Endometrial microvascular endothelial cells (primary cell): ENCODE measurements around the gene SUPT3H. TPM values are rescaled to one million over a fixed set of nuclear protein-coding genes. Genes with fewer than 3 reads are reported as not detected.
"Not testable (repeated sequence)": the region's sequence is repeated elsewhere in the genome, so short reads cannot be mapped to it uniquely, and the experiment has no call there.

Source experiments
- in situ Hi-C: cut with HindIII; loops from 2 replicates; pipeline ENCODE4 v1.10.0; 2017; ENCODE audit warnings: low sequenced_read_pairs, low pct_unique_long_range_greater_than_20kb; ENCODE audit errors: inconsistent ontology term
- total RNA-seq: library from RNA; depleted of rRNA; stranded (reverse); fragments of >200 nt; gene quantifications from one replicate; pipeline ENCODE4 v1.2.3, GENCODE V29; 2015; ENCODE audit errors: inconsistent ontology term

SUPT3H gene
- total RNA-seq, 1 donor from 2014 or later = 6.6 TPM

DNA sequence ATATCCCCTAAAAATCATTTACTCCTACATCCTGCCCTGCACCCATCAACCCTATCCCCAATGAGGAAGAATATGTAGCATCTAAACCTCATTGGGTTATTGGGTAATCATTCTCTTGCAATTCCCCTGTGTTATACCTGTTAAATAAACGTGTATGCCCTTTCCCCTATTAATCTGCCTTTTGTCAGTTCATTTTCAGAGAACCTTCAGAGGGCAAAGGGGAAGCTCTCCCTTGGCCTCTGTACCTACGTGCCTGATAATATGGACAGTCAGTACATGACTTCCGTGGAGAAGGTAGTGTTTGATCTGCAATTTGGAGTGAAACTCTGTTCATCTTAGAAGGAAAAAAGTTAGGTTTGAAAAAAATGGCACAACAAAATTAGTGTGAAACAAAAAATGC lies 223.1 kb downstream of the SUPT3H start:
- in situ Hi-C loops = no loop called here

DNA sequence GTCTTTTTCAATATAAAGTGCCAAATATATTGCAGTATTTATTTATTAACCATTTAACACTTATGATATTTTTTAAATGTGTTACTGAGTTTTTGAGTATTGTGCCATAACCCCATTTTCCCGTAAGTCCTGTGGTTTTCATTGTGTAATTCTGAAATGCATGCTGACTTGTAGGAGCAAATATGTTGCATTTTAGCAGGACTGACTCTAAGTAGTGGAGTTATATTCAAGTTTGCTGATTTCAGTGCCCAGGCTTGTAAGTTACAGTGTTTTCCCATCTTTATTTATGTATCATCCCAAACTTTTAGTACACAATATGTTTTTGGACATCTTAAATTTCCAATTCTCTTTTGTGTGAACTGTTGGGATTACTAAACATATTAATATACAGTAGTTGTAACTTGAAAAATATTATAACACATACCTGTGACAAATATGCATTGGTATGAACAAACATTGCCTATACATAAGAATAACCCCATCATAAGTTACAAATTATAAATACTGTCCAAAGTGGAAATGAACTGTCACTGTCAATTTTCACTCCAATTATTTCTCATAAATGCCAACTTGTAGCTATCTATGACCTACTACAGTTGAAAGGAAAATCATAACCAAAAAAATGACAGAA lies 228.9 kb downstream of the SUPT3H start:
- in situ Hi-C loops = no loop called here

DNA sequence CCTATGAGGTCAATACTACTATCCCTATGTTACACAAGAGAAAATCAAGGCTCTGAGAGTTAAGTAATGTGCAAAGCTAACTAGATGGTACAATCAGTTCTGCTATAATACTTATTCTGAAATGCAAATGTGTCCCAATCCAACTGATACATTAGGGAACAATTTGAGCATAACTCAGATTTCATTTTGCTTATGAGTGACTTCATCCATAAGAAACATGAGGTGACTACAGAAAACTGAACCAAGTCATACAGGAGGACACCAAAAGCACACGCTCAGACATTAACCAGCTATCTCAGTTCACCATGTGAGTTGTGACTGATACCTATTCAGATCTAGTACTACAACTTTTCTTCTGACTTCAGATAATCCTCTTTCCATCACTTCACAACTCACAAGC lies 229.5 kb downstream of the SUPT3H start:
- in situ Hi-C loops = no loop called here

DNA sequence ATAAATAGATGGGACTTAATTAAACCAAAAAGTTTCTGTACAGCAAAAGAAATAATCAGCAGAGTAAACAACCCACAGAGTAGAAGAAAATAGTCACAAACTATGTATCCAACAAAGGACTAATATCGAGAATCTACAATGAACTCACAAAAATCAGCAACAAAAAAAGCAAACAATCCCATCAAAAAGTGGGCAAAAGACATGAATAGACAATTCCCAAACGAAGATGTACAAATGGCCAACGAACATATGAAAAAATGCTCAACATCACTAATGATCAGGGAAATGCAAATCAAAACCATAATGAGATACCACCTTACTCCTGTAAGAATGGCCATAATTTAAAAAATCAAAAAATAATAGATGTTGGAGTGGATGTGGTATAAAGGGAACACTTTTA lies 232.1 kb downstream of the SUPT3H start:
- in situ Hi-C loops = not testable (repeated sequence)

DNA sequence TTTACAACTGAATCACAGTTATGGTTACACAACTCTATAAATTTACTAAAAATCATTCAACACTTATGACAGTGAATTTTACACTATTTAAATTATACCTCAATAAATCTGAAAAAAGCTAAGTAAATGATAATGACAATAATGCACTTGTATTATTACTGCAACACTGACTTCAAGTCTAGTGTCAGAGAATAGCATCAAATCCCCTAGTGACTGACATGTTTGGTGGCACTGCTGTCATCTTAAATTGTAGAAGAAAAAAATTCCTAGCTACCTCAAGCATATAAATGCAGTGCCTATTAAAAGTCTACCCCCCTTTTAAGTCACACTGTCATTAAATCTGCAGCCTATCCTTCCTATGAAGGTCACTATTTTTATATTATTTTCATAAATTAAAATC lies 239.0 kb downstream of the SUPT3H start:
- in situ Hi-C loops = no loop called here

DNA sequence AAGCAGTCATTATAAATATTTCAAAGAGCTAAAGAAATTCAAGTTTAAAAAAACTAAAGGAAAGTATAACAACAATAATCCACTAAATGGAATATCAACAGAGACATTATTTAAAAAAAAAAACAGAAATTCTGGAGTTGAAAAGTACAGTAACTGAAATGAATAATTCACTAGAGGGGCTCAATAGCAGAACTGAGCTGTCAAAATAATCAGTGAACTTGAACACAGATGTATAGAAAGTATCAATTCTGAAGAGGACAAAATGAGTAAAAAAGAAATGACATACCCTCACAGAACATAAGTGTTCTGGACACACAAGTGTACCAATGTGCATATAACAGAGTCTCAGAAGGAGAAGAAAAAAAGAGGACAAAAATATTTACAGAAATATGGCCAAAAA lies 241.2 kb downstream of the SUPT3H start:
- in situ Hi-C loops = no loop called here

DNA sequence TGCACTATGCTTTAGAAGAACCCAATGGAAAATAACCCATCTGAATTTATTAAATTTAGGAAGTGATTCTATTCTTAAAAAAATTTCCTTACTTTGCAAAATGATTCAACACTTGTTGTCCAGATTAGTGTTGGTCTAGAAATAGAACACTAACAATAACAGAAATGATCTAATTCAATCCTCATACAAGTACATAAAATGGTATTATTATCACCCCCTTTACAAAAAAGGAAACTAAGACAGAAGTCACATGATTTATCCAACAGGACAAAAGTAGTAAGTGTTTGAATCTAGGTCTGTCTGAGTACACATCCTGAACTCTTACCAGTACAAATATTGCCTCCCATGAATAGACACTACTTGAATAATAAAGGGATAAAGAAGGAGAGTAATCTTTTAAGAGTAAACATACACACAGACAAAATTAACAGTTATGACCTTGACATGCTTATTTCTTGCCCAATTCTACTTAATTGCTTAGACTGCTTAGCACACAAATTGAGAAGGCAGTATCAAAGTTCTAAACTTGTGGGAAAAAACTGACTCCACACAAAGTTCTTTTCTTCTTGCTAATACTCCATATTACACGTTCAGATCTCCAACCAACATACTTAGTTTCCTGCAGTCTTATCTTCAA lies 245.0 kb downstream of the SUPT3H start:
- in situ Hi-C loops = no loop called here

DNA sequence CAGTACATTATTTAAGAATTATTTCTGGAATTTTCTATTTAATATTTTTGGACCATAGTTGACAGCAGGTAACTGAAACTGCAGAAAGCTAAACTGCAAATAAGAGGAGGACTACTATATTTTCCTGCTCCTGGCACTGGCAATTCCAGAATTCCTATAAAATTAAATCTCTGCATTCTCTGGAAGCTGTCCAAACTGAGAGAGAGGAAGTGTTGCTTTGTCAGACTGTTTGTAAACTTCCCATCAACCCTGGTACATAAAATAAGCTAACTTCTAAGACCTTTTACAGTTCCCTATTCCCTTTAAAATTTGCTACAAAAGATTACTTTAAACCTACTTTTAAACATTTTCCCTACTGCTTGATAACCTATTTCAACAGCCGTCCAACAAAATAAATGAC lies 245.7 kb downstream of the SUPT3H start:
- in situ Hi-C loops = no loop called here

DNA sequence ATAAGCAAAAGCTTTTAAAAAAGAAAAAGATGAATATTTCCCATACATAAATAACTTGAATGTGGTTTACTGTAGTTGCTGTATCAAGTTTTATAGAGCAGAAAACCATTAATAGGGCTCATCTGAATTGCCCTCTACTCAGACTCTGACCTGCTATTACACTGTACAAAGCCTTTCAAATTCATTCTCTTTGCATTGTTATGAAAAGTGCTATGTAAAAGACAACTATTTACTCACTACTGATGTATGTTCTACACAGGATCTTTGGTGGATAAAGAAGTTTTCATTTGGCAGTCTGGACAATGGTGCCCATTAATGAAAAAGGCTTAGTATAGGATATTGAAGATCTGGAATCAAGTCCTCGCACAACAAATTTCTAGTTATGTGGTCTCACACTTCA lies 248.7 kb downstream of the SUPT3H start:
- in situ Hi-C loops = no loop called here

DNA sequence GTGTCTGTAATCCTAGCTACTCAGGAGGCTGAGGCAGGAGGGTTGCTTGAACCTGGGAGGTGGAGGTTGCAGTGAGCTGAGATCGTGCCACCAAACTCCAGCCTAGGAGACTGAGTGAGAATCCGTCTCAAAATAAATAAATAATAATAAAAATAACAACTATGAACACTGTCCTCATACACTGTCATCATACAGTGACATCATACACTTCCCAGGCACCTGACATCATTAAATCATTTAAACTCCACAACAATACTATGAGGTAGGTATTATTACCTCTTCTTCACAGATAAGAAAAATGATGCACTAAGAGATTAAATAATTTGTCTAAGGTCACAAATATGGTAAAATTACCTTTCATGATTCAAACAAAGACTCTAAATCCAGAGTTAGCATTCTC lies 250.5 kb downstream of the SUPT3H start:
- in situ Hi-C loops = no loop called here

DNA sequence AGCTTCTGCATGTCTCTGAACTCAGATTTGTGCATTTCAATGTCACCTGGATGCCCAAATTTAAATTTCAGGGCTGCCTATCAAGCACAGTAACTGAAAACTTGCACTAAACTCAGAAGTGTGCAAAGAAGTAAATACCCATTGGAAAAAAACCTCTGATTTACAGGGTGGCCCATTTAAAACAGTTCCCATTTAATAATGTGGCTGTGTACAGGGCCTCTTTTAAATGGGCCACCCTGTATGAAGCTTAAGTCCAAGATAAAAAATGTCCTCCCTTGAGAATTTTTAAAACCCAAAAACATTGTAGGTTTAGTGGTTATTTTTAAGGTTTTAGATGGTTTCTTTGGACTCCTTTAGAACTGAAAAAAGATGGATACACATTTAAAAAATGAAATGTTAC lies 251.7 kb downstream of the SUPT3H start:
- in situ Hi-C loops = no loop called here

DNA sequence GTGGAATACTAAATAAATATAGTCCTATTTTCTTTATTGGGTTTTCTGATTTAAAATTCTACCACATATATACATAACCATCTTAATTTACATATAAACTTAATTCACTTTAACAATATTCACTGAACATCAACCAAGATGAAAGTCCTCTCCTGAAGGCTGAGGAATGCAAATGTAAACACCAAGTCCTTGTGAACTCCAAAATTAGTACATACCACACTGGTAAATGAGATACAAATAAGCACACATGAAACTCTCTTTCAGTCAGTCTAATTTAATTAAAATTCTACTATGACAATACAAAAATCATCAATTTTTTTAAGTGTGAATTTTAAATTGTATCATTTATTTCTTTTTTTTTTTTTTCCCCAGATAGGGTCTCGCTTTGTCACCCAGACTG lies 254.7 kb downstream of the SUPT3H start:
- in situ Hi-C loops = no loop called here

DNA sequence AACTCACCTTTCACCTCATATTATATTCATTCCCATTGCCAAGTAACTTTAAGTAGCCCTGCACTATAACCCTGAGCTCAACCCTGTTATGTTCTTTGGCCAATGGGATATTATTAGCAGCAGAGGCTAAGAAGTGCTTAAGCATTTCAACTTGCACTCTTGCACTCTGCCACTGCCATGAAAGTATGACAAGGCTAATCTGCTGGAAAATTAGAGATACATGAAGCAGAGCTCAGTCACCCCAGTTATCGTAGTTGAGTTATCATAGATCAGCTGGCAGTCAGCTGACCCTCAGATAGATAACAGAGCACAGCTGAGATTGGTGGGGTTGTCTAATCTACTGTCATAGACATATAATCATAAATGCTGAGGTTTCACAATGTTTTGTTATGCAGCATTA lies 259.0 kb downstream of the SUPT3H start:
- in situ Hi-C loops = no loop called here

DNA sequence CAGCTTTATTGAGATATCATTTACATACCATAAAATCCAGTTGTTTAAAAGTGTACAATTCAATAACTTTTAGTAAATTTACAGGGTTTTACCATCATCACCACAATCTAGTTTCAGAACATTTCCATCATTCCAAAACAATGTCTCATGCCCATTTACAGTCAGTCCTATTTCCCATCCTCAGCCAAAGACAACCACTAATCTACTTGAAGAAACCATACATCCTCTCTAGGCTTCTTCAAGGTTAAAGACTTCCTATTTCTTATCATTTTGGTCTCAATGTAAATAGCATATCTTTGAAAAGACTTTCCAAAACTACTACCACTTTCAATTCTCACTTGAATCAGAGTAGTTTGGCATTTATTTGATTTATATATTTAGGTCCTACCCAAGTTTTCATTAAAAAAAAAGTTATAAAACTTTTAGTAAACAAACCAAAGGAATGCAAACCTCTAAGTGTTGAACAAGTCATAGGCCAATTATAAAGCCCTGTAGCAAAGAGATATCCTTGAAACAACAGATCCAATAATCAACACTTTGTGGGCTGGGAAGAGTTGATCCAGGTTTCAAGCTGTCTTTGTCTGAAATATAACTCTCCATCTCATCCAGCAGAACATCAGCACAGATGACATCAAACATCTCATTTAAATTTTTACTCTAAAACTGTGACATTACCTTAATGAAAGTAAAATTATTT lies 260.9 kb downstream of the SUPT3H start:
- in situ Hi-C loops = no loop called here

DNA sequence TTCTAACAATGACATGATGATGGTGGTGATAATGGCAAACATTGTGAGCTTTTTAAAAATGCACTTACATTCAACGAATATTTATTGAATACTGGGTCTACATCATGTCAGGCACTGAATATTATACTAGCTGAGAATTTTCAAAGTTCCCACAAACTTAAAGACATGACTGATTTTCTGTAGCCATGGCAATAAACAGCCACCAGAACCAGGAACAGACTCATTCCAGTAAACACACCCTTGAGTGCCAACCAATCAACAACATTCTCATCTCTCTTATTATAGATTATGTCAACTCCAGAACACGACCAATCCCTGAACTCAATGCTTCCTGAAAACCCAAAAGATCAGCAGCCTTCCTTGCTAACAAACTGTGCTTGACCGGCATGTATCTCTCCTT lies 262.0 kb downstream of the SUPT3H start:
- in situ Hi-C loops = no loop called here

DNA sequence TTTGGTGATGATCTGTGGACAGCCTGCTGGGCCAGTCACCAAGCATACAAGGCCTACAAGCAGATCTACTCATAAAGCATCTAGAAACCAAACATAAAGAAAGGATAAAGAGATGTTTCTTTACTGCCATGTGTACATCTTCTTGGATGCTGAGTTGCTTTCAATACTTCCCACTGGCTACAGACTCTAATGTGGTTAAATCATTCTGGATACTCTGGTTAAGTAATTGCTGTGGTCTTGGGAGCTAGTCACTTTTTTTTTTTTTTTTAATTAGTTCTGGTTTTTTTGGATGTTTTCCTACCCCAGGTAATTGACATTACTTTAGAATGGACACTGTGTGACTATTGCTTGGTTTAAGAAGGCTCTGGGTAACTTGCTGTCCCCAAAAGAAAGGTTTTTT lies 265.0 kb downstream of the SUPT3H start:
- in situ Hi-C loops = no loop called here

DNA sequence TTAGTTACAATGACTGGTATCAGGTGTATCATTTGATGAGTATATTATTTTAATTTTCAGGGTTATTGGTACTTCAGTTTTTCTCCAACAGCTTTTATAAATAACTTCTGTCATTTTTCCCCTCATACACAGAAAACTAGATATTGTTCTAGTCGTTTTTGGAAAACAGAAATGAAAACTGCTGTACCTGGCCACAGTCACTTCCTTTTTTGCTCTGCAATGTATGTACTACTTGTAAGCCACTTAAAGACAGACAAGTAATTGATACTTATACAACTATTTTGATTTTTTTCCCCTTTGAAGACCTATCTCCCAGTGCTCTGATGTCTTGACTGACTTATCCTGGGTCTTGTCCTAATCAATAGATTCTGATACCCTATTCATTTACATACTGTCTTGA lies 268.2 kb downstream of the SUPT3H start:
- in situ Hi-C loops = no loop called here

DNA sequence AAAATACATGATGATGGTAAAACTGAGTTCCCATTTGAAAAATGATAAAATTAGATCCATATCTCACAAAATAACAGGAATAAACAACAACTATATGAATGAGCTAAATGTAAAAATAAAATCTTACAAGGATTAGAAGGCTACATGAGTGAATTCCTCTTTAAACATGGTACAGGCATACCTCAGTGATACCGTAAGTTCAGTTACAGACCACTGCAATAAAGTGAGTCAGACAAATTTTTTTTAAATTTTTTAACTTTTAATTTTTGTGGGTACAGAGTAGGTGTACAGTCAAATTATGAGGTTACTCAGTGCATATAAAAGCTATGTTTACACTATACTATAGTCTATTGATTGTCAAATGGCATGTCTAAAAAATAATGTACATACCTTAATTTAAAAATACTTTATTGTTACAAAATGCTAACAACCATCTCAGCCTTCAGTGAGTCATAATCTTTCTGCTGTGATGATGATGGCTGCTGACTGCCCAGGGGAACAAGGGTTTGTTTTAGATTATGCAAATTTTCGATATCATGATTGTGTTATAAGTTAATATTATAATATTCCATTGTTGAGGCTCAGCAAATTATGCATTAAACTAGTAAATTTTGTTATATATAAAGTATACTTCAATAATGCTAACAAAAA lies 272.4 kb downstream of the SUPT3H start:
- in situ Hi-C loops = no loop called here

DNA sequence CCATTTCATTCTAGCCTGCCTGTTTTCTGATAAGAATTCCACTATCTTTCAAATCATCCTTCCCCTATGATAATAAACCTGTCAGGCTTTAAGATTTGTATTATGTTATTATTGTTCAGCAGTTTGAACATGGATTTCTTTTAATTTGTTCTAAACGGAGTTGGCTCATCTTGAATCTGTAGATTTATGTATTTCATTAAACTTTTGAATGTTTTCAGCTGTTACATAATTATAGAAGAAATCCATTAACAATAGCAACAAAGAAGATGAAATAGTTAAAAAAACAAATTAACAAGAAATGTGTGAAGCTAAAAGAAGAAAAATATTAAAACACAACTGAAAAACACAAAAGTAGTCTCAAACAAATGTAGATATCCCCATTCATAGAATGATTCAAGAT lies 273.3 kb downstream of the SUPT3H start:
- in situ Hi-C loops = no loop called here

DNA sequence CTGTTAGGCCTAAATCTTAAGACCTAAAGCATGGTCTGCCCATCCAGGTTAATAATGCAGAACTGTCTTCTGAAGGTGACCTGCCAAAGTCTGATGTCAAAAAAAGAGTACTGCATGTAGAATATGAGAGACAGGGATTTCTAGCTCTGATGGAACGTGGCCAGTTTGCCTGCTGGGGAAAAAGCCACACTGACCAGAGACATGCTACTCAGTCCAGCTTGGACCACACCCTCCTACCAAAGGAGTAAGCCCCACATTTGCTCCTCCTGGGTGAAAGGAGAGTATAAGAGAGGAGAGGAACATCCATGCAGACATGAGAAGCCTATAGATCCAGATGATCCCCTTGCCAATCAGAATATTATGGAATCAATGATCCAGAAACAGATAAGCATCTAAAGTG lies 279.5 kb downstream of the SUPT3H start:
- in situ Hi-C loops = no loop called here
